Inferior parietal cortex (tissue), 1 donor: ENCODE data around the gene HTR1D.
"Not testable (repeated sequence)": the region's sequence is repeated elsewhere in the genome, so short reads cannot be mapped to it uniquely, and the experiment has no call there.

Experiments used
- DNase-seq: peaks from one replicate; pipeline ENCODE4 v3.0.0-alpha.2; 2016; ENCODE audit errors: extremely low spot score

The HTR1D gene

GRCh38 chr1:23216771-23217420 is 406 bp downstream of the HTR1D start:
- DNase-seq, result no peak

- DNase-seq, result no peak
Measured at GRCh38 chr1:23215751-23216449, 1.4 kb downstream of the HTR1D start.

- no peak for DNase-seq
Measured at GRCh38 chr1:23215291-23215690, 2.0 kb downstream of the HTR1D start.

GRCh38 chr1:23214640-23215039 is 2.7 kb downstream of the HTR1D start:
- no peak for DNase-seq

GRCh38 chr1:23211955-23212354 is 5.3 kb downstream of the HTR1D start:
- DNase-seq, result no peak

GRCh38 chr1:23210963-23211362 is 6.3 kb downstream of the HTR1D start:
- DNase-seq, result no peak

GRCh38 chr1:23210351-23210785 is 6.9 kb downstream of the HTR1D start:
- DNase-seq, result no peak

- DNase-seq, result no peak
Measured at GRCh38 chr1:23209770-23210169, 7.5 kb downstream of the HTR1D start.

- DNase-seq, result no peak
Measured at GRCh38 chr1:23208527-23208926, 8.8 kb downstream of the HTR1D start.

GRCh38 chr1:23207733-23208132 is 9.6 kb downstream of the HTR1D start:
- DNase-seq, result not testable (repeated sequence)

GRCh38 chr1:23202263-23202749 is 15.0 kb downstream of the HTR1D start:
- DNase-seq, result peak; percentile 18

- no peak for DNase-seq
Measured at GRCh38 chr1:23200883-23201282, 16.4 kb downstream of the HTR1D start.

- DNase-seq, result no peak
Measured at GRCh38 chr1:23198373-23198772, 18.9 kb downstream of the HTR1D start.

- no peak for DNase-seq
Measured at GRCh38 chr1:23196627-23197328, 20.5 kb downstream of the HTR1D start.

GRCh38 chr1:23194119-23194984 is 22.9 kb downstream of the HTR1D start:
- no peak for DNase-seq

- DNase-seq, result no peak
Measured at GRCh38 chr1:23193391-23194118, 23.7 kb downstream of the HTR1D start.

GRCh38 chr1:23191199-23191598 is 26.1 kb downstream of the HTR1D start:
- no peak for DNase-seq

- not testable (repeated sequence) for DNase-seq
Measured at GRCh38 chr1:23188936-23189452, 28.3 kb downstream of the HTR1D start.

GRCh38 chr1:23188434-23188884 is 28.8 kb downstream of the HTR1D start:
- no peak for DNase-seq

GRCh38 chr1:23187637-23188036 is 29.7 kb downstream of the HTR1D start:
- DNase-seq, result no peak

GRCh38 chr1:23185381-23185780 is 31.9 kb downstream of the HTR1D start:
- no peak for DNase-seq
